Mesothelial cell of epicardium (in vitro differentiated cells): ENCODE data around the gene PDAP1. TPM values are rescaled to one million over a fixed set of nuclear protein-coding genes. Genes with fewer than 3 reads are reported as not detected.
"Not testable (repeated sequence)": the region's sequence is repeated elsewhere in the genome, so short reads cannot be mapped to it uniquely, and the experiment has no call there.

Source experiments
- DNase-seq, 2 experiments: peaks; one replicate each; pipeline ENCODE4 v3.0.0; 2021; ENCODE audit warnings: low spot score in 2 of 2; ENCODE audit not compliant: unreplicated experiment in 2 of 2
- H3K27ac Mint-ChIP-seq: 2 replicates; pipeline ENCODE4 v1.8.0; 2021; ENCODE audit warnings: mixed read lengths
- H3K27me3 Mint-ChIP-seq: 2 replicates; pipeline ENCODE4 v1.8.0; 2021; ENCODE audit warnings: low read depth, mixed read lengths
- H3K36me3 Mint-ChIP-seq: 2 replicates; pipeline ENCODE4 v1.8.0; 2021; ENCODE audit warnings: mixed read lengths
- H3K4me1 Mint-ChIP-seq: 2 replicates; pipeline ENCODE4 v1.8.0; 2021; ENCODE audit warnings: mixed read lengths
- H3K4me3 Mint-ChIP-seq: 2 replicates; pipeline ENCODE4 v1.8.0; 2021; ENCODE audit warnings: mild to moderate bottlenecking, moderate library complexity, mixed read lengths
- H3K9me3 Mint-ChIP-seq: 2 replicates; pipeline ENCODE4 v1.8.0; 2021; ENCODE audit warnings: mixed read lengths
- total RNA-seq: library from RNA; stranded (reverse); gene quantifications from 3 replicates; pipeline ENCODE4 v1.2.1, GENCODE V29; 2021
- TF ChIP-seq, protein P1 (sequence below): fragments of 200-600 bp; sonication (generic); IDR thresholded peaks from one replicate; pipeline ENCODE4 v1.5.0; 2021; ENCODE audit warnings: antibody characterized with exemption; ENCODE audit not compliant: unreplicated experiment

Gene PDAP1
- total RNA-seq, 1 donor from 2014 or later: 103 TPM

GRCh38 chr7:99362801-99363200 lies 45.6 kb downstream of the PDAP1 start:
- Mint-ChIP-seq H3K4me1 (peaks cover 12% of the 10 kb centered on the region), H3K27me3 (no peaks in the 10 kb centered on the region), H3K36me3 (peaks cover 25% of the 10 kb centered on the region), H3K9me3 (no peaks in the 10 kb centered on the region), H3K27ac (peak overlapping the region; percentile 67), H3K4me3 (no peak overlapping the region)
- no peak for DNase-seq
- TF ChIP-seq, protein P1, sequence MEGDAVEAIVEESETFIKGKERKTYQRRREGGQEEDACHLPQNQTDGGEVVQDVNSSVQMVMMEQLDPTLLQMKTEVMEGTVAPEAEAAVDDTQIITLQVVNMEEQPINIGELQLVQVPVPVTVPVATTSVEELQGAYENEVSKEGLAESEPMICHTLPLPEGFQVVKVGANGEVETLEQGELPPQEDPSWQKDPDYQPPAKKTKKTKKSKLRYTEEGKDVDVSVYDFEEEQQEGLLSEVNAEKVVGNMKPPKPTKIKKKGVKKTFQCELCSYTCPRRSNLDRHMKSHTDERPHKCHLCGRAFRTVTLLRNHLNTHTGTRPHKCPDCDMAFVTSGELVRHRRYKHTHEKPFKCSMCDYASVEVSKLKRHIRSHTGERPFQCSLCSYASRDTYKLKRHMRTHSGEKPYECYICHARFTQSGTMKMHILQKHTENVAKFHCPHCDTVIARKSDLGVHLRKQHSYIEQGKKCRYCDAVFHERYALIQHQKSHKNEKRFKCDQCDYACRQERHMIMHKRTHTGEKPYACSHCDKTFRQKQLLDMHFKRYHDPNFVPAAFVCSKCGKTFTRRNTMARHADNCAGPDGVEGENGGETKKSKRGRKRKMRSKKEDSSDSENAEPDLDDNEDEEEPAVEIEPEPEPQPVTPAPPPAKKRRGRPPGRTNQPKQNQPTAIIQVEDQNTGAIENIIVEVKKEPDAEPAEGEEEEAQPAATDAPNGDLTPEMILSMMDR: no peak

GRCh38 chr7:99359465-99360154 lies 48.8 kb downstream of the PDAP1 start:
- no peaks in the 10 kb centered on the region for H3K4me1 Mint-ChIP-seq
- H3K27me3 Mint-ChIP-seq: no peaks in the 10 kb centered on the region
- H3K9me3 Mint-ChIP-seq: no peaks in the 10 kb centered on the region
- no peak overlapping the region for H3K4me3 Mint-ChIP-seq
- H3K36me3 Mint-ChIP-seq: peaks cover 35% of the 10 kb centered on the region
- DNase-seq: no peak
- TF ChIP-seq, protein P1: no peak
- no peak overlapping the region for H3K27ac Mint-ChIP-seq

- not testable (repeated sequence) for H3K4me1 Mint-ChIP-seq, DNase-seq, H3K27me3 Mint-ChIP-seq, H3K4me3 Mint-ChIP-seq, H3K27ac Mint-ChIP-seq, H3K9me3 Mint-ChIP-seq
- H3K36me3 Mint-ChIP-seq: peaks cover 37% of the 10 kb centered on the region
Measured at GRCh38 chr7:99358521-99358920, 49.9 kb downstream of the PDAP1 start.

DNA sequence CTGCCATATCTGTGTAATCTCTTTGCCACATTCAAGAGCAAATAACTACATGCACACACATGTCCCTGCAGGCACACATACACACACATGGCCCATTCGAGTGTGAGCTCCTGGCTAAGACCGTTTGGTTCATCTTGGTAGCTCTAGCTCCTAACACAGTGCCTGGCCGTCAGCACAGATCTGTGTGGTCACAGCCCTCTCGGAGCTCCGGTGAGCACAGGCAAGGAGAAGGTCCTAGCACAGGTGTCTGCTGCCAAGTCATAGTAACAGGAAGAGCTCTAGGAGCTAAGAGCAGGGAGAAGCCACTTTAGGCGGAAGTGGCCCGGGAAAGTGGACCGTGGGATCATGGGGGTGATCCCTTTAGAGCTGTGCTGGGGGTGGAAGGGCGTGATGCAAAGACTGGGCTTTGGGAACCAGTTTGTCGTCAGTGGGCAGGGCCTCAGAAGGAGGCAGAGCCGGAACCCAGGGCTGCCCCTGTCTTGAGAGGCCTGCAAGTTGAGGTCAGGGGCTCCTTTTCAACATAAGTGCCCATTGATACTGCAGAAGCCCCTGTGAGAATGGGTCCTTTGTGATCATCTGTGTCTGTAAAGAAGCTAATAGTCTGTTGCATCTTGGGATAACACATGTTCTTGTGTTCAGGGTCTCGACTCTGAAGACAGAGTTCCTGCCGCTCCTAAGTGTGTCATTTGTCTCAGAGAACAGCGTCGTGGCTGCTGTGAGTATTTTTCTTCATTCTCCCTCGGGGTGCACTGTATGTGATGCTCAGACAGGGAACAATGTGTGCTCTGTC lies 50.5 kb downstream of the PDAP1 start:
- no peaks in the 10 kb centered on the region for H3K27me3 Mint-ChIP-seq
- H3K27ac Mint-ChIP-seq: no peak overlapping the region
- no peak for DNase-seq
- peaks cover 36% of the 10 kb centered on the region for H3K36me3 Mint-ChIP-seq
- H3K4me3 Mint-ChIP-seq: no peak overlapping the region
- no peaks in the 10 kb centered on the region for H3K9me3 Mint-ChIP-seq
- H3K4me1 Mint-ChIP-seq: no peaks in the 10 kb centered on the region
- TF ChIP-seq, protein P1: no peak

GRCh38 chr7:99355098-99355497 lies 53.3 kb downstream of the PDAP1 start:
- Mint-ChIP-seq H3K36me3 (peaks cover 37% of the 10 kb centered on the region), H3K9me3 (no peaks in the 10 kb centered on the region), H3K27me3 (no peaks in the 10 kb centered on the region), H3K27ac (no peak overlapping the region), H3K4me1 (no peaks in the 10 kb centered on the region), H3K4me3 (no peak overlapping the region)
- TF ChIP-seq, protein P1: no peak
- no peak for DNase-seq

DNA sequence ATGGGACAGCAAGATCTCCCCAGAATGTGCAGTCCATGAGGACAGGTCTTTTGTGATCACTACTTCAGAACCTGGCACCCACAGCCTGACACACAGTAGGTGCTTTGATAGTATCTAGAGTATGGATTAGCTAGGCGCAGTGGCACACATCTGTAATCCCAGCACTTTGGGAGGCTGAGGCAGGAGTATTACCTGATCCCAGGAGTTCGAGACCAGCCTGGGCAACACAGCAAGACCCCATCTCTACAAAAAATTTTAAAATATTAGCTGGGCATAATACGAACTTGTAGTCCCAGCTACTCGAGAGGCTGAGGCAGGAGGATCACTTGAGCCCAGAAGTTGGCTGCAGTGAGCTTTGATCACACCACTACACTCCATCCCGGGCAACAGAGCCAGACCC lies 56.1 kb downstream of the PDAP1 start:
- no peaks in the 10 kb centered on the region for H3K4me1 Mint-ChIP-seq
- H3K36me3 Mint-ChIP-seq: peaks cover 33% of the 10 kb centered on the region
- H3K27ac Mint-ChIP-seq: no peak overlapping the region
- TF ChIP-seq, protein P1: no peak
- no peak overlapping the region for H3K4me3 Mint-ChIP-seq
- H3K9me3 Mint-ChIP-seq: no peaks in the 10 kb centered on the region
- DNase-seq: no peak
- no peaks in the 10 kb centered on the region for H3K27me3 Mint-ChIP-seq

DNA sequence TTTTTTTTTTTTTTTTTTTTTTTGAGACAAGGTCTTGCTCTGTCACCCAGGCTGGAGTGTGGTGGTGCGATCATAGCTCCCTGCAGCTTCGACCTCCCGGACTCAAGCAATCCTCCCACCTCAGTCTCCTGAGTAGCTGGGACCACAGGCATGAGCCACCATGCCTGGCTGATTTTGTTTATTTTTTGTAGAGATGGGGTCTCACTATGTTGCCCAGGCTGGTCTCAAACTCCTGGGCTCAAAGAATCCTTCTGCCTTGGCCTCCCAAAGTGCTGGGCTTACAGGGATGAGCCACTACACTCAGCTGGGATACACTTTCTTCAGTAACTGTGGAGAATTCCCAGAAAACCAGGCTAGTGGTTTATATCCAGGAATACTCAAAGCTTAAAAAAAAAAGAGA lies 57.8 kb downstream of the PDAP1 start:
- not testable (repeated sequence) for H3K27ac Mint-ChIP-seq, H3K27me3 Mint-ChIP-seq, H3K4me1 Mint-ChIP-seq, H3K4me3 Mint-ChIP-seq, DNase-seq, H3K9me3 Mint-ChIP-seq
- H3K36me3 Mint-ChIP-seq: peaks cover 29% of the 10 kb centered on the region
